ENCODE data around the gene REEP1. TPM values are rescaled to one million over a fixed set of nuclear protein-coding genes. Genes with fewer than 3 reads are reported as not detected.

The REEP1 gene
- total and polyA plus RNA-seq, 8 donors: 2.9 to 29.9 (median 6.4) TPM; not detected in 1

GRCh38 chr2:86176597-86176996, 160.8 kb downstream of the REEP1 start:
- intact Hi-C loops (cut with DNase I; ENCODE audit: low total_unique reads): no loop called here
- no peak for TF ChIP-seq POLR2A (IDR thresholded peaks at IDR 0.05)
- no peak for TF ChIP-seq POLR2AphosphoS5 (IDR thresholded peaks at IDR 0.05)
- no peak for TF ChIP-seq CTCF (IDR thresholded peaks at IDR 0.05)
- TF ChIP-seq EP300 (IDR thresholded peaks at IDR 0.05): no peak
- Histone ChIP-seq H3K4me1 (peaks cover 3 to 30% (median 18%) of the 10 kb centered on the region in 4 donors), H3K4me3 (no peak overlapping the region), H3K9me3 (no peaks in the 10 kb centered on the region), H3K27me3 (no peaks in the 10 kb centered on the region), H3K36me3 (peaks cover 27 to 80% (median 70%) of the 10 kb centered on the region in 4 donors), H3K27ac (peak overlapping the region in 2 of 5 donors; percentile 13 to 61)
- DNase-seq: no peak

- H3K4me1 ChIP-seq: peaks cover 3 to 30% (median 18%) of the 10 kb centered on the region in 4 donors
- DNase-seq: peak in 1 of 2 donors; percentile 41
- no peak overlapping the region for H3K4me3 ChIP-seq
- H3K9me3 ChIP-seq: no peaks in the 10 kb centered on the region
- peak overlapping the region in 1 of 5 donors; percentile 13 for H3K27ac ChIP-seq
- peaks cover 27 to 84% (median 75%) of the 10 kb centered on the region in 4 donors for H3K36me3 ChIP-seq
- intact Hi-C loops (cut with DNase I; ENCODE audit: low total_unique reads): no loop called here
- TF ChIP-seq POLR2AphosphoS5 (IDR thresholded peaks at IDR 0.05): peak in 1 of 3 donors; percentile 28
- no peak for TF ChIP-seq POLR2A (IDR thresholded peaks at IDR 0.05)
- TF ChIP-seq CTCF (IDR thresholded peaks at IDR 0.05): no peak
- no peaks in the 10 kb centered on the region for H3K27me3 ChIP-seq
- WGBS, 5 donors: 67 to 92% (median 76%) methylated on average over 1 of the region's 1 CpG
Measured at GRCh38 chr2:86175828-86176227, 161.6 kb downstream of the REEP1 start.

GRCh38 chr2:86174445-86174844, 163.0 kb downstream of the REEP1 start:
- H3K36me3 ChIP-seq: peaks cover 31 to 84% (median 78%) of the 10 kb centered on the region in 4 donors

GRCh38 chr2:86172610-86173009, 164.8 kb downstream of the REEP1 start:
- intact Hi-C loops (cut with DNase I; ENCODE audit: low total_unique reads): no loop called here
- TF ChIP-seq POLR2A (IDR thresholded peaks at IDR 0.05) (no peak), CTCF (IDR thresholded peaks at IDR 0.05) (no peak), EP300 (IDR thresholded peaks at IDR 0.05) (no peak), POLR2AphosphoS5 (IDR thresholded peaks at IDR 0.05) (no peak)
- no peak for DNase-seq
- peaks cover 3 to 30% (median 18%) of the 10 kb centered on the region in 4 donors for H3K4me1 ChIP-seq
- H3K4me3 ChIP-seq: no peak overlapping the region
- H3K27ac ChIP-seq: no peak overlapping the region
- H3K27me3 ChIP-seq: no peaks in the 10 kb centered on the region
- no peaks in the 10 kb centered on the region for H3K9me3 ChIP-seq
- 16 to 86% (median 70%) methylated on average over 2 of the region's 2 CpGs for WGBS, 5 donors
- H3K36me3 ChIP-seq: peaks cover 14 to 84% (median 78%) of the 10 kb centered on the region in 4 donors

More at GRCh38 chr2:86174445-86174844, 163.0 kb downstream of the REEP1 start:
- DNase-seq: no peak
- no peaks in the 10 kb centered on the region for H3K9me3 ChIP-seq
- no peak for TF ChIP-seq EP300 (IDR thresholded peaks at IDR 0.05)
- TF ChIP-seq POLR2AphosphoS5 (IDR thresholded peaks at IDR 0.05): no peak
- TF ChIP-seq POLR2A (IDR thresholded peaks at IDR 0.05): no peak
- TF ChIP-seq CTCF (IDR thresholded peaks at IDR 0.05): no peak
- WGBS, 5 donors: 60 to 81% (median 76%) methylated on average over 2 of the region's 2 CpGs
- no peak overlapping the region for H3K27ac ChIP-seq
- intact Hi-C loops (cut with DNase I; ENCODE audit: low total_unique reads): no loop called here
- H3K4me3 ChIP-seq: no peak overlapping the region
- peaks cover 3 to 30% (median 18%) of the 10 kb centered on the region in 4 donors for H3K4me1 ChIP-seq
- H3K27me3 ChIP-seq: no peaks in the 10 kb centered on the region
